GM10248 (cell line): ENCODE measurements around the gene SRPK2.
"Not testable (repeated sequence)": the region's sequence is repeated elsewhere in the genome, so short reads cannot be mapped to it uniquely, and the experiment has no call there.

Source experiments
- CTCF ChIA-PET: fragments of 300-600 bp; sonication (Branson Sonifier 250); formaldehyde crosslinking; extraction: SDS; loops from one replicate; lab custom pipeline; 2021; ENCODE audit warnings: antibody characterized with exemption; lab: Yijun Ruan, JAX
- POLR2A ChIA-PET: fragments of 350-650 bp; sonication (Branson Sonifier 250); formaldehyde crosslinking; extraction: SDS; loops from one replicate; lab custom pipeline; 2020; ENCODE audit warnings: antibody characterized with exemption; lab: Yijun Ruan, JAX
- DNase-seq: peaks from one replicate; pipeline ENCODE4 v3.0.0; 2012; ENCODE audit errors: extremely low spot score
- CTCF ChIP-seq: IDR thresholded peaks from 2 replicates; pipeline ENCODE4 v1.5.1; 2012; ENCODE audit warnings: mild to moderate bottlenecking, low read depth; ENCODE audit errors: extremely low read depth, missing control alignments, control extremely low read depth

Gene SRPK2

GRCh38 chr7:105388356-105389087, at the start of gene SRPK2:
SRPK2 (minus strand) TSS chr7:105388921.
- POLR2A ChIA-PET: no interaction called here
- CTCF ChIA-PET: interaction anchor here (1.1 to 2.9 kb wide), 3 partner anchors 10 to 48 kb away, joined by 3 to 8 read pairs (median 7); no protein-coding TSS in a partner anchor
- TF ChIP-seq CTCF: no peak
- DNase-seq: peak; percentile 90

- no peak for TF ChIP-seq CTCF
- POLR2A ChIA-PET: interaction anchor here (0.7 kb wide), 1 partner anchor 258 kb away, joined by 3 read pairs; no protein-coding TSS in a partner anchor
- CTCF ChIA-PET: interaction anchor here (1.4 to 2.3 kb wide), 2 partner anchors 8 to 13 kb away, joined by 5 to 8 read pairs; no protein-coding TSS in a partner anchor
- no peak for DNase-seq
Measured at GRCh38 chr7:105438254-105438653, 49.5 kb upstream of the SRPK2 start.

- CTCF ChIA-PET, DNase-seq, POLR2A ChIA-PET: not testable (repeated sequence)
Measured at GRCh38 chr7:105437356-105437755, 48.6 kb upstream of the SRPK2 start.

GRCh38 chr7:105429746-105430612, 41.3 kb upstream of the SRPK2 start:
- CTCF ChIA-PET: interaction anchor here (0.5 to 2.2 kb wide), 15 partner anchors 9 to 508 kb away, joined by 3 to 12 read pairs (median 4); no protein-coding TSS in a partner anchor
- peak; percentile 52 for DNase-seq
- POLR2A ChIA-PET: no interaction called here
- TF ChIP-seq CTCF: peak; percentile 68

GRCh38 chr7:105426606-105427146, 38.0 kb upstream of the SRPK2 start:
- no peak for TF ChIP-seq CTCF
- DNase-seq: no peak
- ChIA-PET POLR2A (no interaction called here), CTCF (interaction anchor here (1.4 to 1.5 kb wide), 2 partner anchors 12 to 13 kb away, joined by 4 to 5 read pairs; no protein-coding TSS in a partner anchor)

GRCh38 chr7:105423987-105424386, 35.3 kb upstream of the SRPK2 start:
- ChIA-PET CTCF (no interaction called here), POLR2A (no interaction called here)
- DNase-seq: no peak
- TF ChIP-seq CTCF: no peak
